DND-41 (cell line): ENCODE data around the gene MIEF2.
A peak's percentile ranks its signal among the peaks of the same experiment; 100 is the strongest.

ENCODE experiments used
- ATAC-seq: fragments of 200-7000 bp; cut with Tn5 transposase; 3 replicates; pipeline ENCODE4 v1.9.1; 2021; ENCODE audit warnings: low read depth; ENCODE audit not compliant: insufficient read depth
- DNase-seq: peaks from one replicate; pipeline ENCODE4 v3.0.0-alpha.2; 2020
- H2AFZ ChIP-seq: 2 replicates; pipeline ENCODE4 v1.6.0; 2012; ENCODE audit warnings: low read depth, low read length
- H3K27ac ChIP-seq: 2 replicates; pipeline ENCODE4 v1.5.1; 2012; ENCODE audit warnings: low read length, inconsistent platforms
- H3K27me3 ChIP-seq: fragments of 200-600 bp; sonication (generic); 2 replicates; pipeline ENCODE4 v1.6.0; 2012; ENCODE audit warnings: low read length, mild to moderate bottlenecking, inconsistent platforms; ENCODE audit not compliant: insufficient read depth, poor library complexity
- H3K36me3 ChIP-seq: 2 replicates; pipeline ENCODE4 v1.5.1; 2012; ENCODE audit warnings: low read length, inconsistent platforms; ENCODE audit not compliant: insufficient read depth
- H3K4me1 ChIP-seq: 2 replicates; pipeline ENCODE4 v1.5.1; 2012; ENCODE audit warnings: mild to moderate bottlenecking, low read length; ENCODE audit not compliant: insufficient read depth
- H3K4me2 ChIP-seq: 2 replicates; pipeline ENCODE4 v1.6.0; 2012; ENCODE audit warnings: mild to moderate bottlenecking, moderate library complexity, low read length, inconsistent platforms; ENCODE audit not compliant: insufficient read depth
- H3K4me3 ChIP-seq, 2 experiments: fragments of 200-600 bp in 1 of 2; shearing (Covaris generic) in 1 of 2; 2 replicates each; pipeline ENCODE4 v1.5.1; 2012 to 2016; ENCODE audit warnings: inconsistent platforms in 2 of 2, low read length in 2 of 2, mild to moderate bottlenecking in 2 of 2, low read depth in 1 of 2, moderate library complexity in 1 of 2
- H3K79me2 ChIP-seq: 2 replicates; pipeline ENCODE4 v1.6.0; 2012; ENCODE audit warnings: low read length, inconsistent platforms; ENCODE audit not compliant: insufficient read depth
- H3K9ac ChIP-seq: 2 replicates; pipeline ENCODE4 v1.6.0; 2012; ENCODE audit warnings: low read depth, mild to moderate bottlenecking, inconsistent platforms, low read length, moderate library complexity
- H3K9me3 ChIP-seq: 2 replicates; pipeline ENCODE4 v1.5.1; 2012; ENCODE audit warnings: low read length, moderate library complexity, mild to moderate bottlenecking, inconsistent platforms; ENCODE audit not compliant: insufficient read depth, severe bottlenecking
- H4K20me1 ChIP-seq: 2 replicates; pipeline ENCODE4 v1.6.0; 2012; ENCODE audit warnings: low read length; ENCODE audit not compliant: insufficient read depth
- CTCF ChIP-seq: IDR thresholded peaks from 2 replicates; pipeline ENCODE4 v1.5.1; 2012; ENCODE audit warnings: borderline replicate concordance, low read length, moderate library complexity, mild to moderate bottlenecking; ENCODE audit not compliant: poor library complexity, severe bottlenecking; ENCODE audit errors: extremely low read depth
- EZH2 ChIP-seq: IDR thresholded peaks from 3 replicates; pipeline ENCODE4 v1.6.1; 2012; ENCODE audit warnings: borderline replicate concordance, low read depth, mild to moderate bottlenecking, moderate library complexity, low read length, inconsistent platforms; ENCODE audit not compliant: severe bottlenecking

Gene MIEF2

GRCh38 chr17:18309202-18309601, 48.7 kb downstream of the MIEF2 start:
- Histone ChIP-seq H3K9me3 (no peaks in the 10 kb centered on the region), H3K27ac (no peak overlapping the region), H3K9ac (no peak overlapping the region), H3K36me3 (peaks cover 86% of the 10 kb centered on the region), H3K4me2 (no peak overlapping the region), H3K27me3 (no peaks in the 10 kb centered on the region), H3K79me2 (peaks cover 61% of the 10 kb centered on the region), H2AFZ (no peak overlapping the region), H4K20me1 (peaks cover 47% of the 10 kb centered on the region), H3K4me3 (no peak overlapping the region), H3K4me1 (peaks cover 34% of the 10 kb centered on the region)
- no peak for ATAC-seq
- no peak for DNase-seq
- no peak for TF ChIP-seq EZH2
- no peak for TF ChIP-seq CTCF

- peak overlapping the region; percentile 88 for H3K4me2 ChIP-seq
- H3K79me2 ChIP-seq, result peaks cover 91% of the 10 kb centered on the region
- no peaks in the 10 kb centered on the region for H3K27me3 ChIP-seq
- peaks cover 69% of the 10 kb centered on the region for H4K20me1 ChIP-seq
- no peaks in the 10 kb centered on the region for H3K9me3 ChIP-seq
- peaks cover 77% of the 10 kb centered on the region for H3K36me3 ChIP-seq
- peak overlapping the region; percentile 82 for H3K9ac ChIP-seq
- TF ChIP-seq EZH2, result no peak
- TF ChIP-seq CTCF, result no peak
- peak overlapping the region; percentile 91 for H3K27ac ChIP-seq
- DNase-seq (peak; percentile 19), ATAC-seq (no peak; the same call in 1 of the 3 replicates)
- H3K4me1 ChIP-seq, result peaks cover 71% of the 10 kb centered on the region
- H3K4me3 ChIP-seq, result peak overlapping the region; percentile 86 to 99
- H2AFZ ChIP-seq, result peak overlapping the region; percentile 87
Observed at GRCh38 chr17:18314059-18314730, 53.7 kb downstream of the MIEF2 start.

GRCh38 chr17:18314731-18315561, 54.5 kb downstream of the MIEF2 start, which contains the start of the genes SMCR8 and TOP3A:
TSS of gene SMCR8 (plus strand) at chr17:18315293. CDS start at chr17:18315790, 497 bp downstream.
TSS of gene TOP3A (minus strand) at chr17:18314994. CDS start at chr17:18314778, 216 bp downstream.
- Histone ChIP-seq H3K4me1 (peaks cover 78% of the 10 kb centered on the region), H3K9me3 (no peaks in the 10 kb centered on the region), H2AFZ (peak within 1 kb of the TSS; percentile 87), H3K4me2 (peak within 1 kb of the TSS; percentile 88), H3K36me3 (peaks cover 80% of the 10 kb centered on the region), H4K20me1 (peaks cover 73% of the 10 kb centered on the region), H3K9ac (peak within 1 kb of the TSS; percentile 82), H3K4me3 (peak within 1 kb of the TSS; percentile 86 to 99), H3K27me3 (no peaks in the 10 kb centered on the region), H3K79me2 (peaks cover 93% of the 10 kb centered on the region), H3K27ac (peak within 1 kb of the TSS; percentile 91)
- ATAC-seq (peak; percentile 94), DNase-seq (peak; percentile 99)
- TF ChIP-seq EZH2, result no peak
- TF ChIP-seq CTCF, result no peak
